SKM-1 (cell line): ENCODE results near the gene CFAP20DC.
"Not testable (repeated sequence)": the region's sequence is repeated elsewhere in the genome, so short reads cannot be mapped to it uniquely, and the experiment has no call there.

ENCODE experiments used
- DNase-seq: peaks from one replicate; lab custom pipeline; 2025; ENCODE audit not compliant: unreplicated experiment; lab: John Stamatoyannopoulos, UW

Gene CFAP20DC

GRCh38 chr3:58806551-58807244 is 243.1 kb downstream of the CFAP20DC start:
- not testable (repeated sequence) for DNase-seq

GRCh38 chr3:58804914-58805313 is 244.9 kb downstream of the CFAP20DC start:
- no peak for DNase-seq

- no peak for DNase-seq
Observed at GRCh38 chr3:58801541-58801940, 248.3 kb downstream of the CFAP20DC start.

GRCh38 chr3:58800940-58801339 is 248.9 kb downstream of the CFAP20DC start:
- DNase-seq: no peak

- DNase-seq: no peak
Observed at GRCh38 chr3:58800032-58800431, 249.8 kb downstream of the CFAP20DC start.

- no peak for DNase-seq
Observed at GRCh38 chr3:58799271-58799670, 250.6 kb downstream of the CFAP20DC start.

- no peak for DNase-seq
Observed at GRCh38 chr3:58798312-58798711, 251.5 kb downstream of the CFAP20DC start.

- DNase-seq: no peak
Observed at GRCh38 chr3:58794750-58795149, 255.1 kb downstream of the CFAP20DC start.

GRCh38 chr3:58793938-58794337 is 255.9 kb downstream of the CFAP20DC start:
- no peak for DNase-seq

- DNase-seq: no peak
Observed at GRCh38 chr3:58792921-58793451, 256.8 kb downstream of the CFAP20DC start.

- DNase-seq: no peak
Observed at GRCh38 chr3:58789385-58789784, 260.4 kb downstream of the CFAP20DC start.

GRCh38 chr3:58784888-58785287 is 264.9 kb downstream of the CFAP20DC start:
- DNase-seq: no peak

- DNase-seq: no peak
Observed at GRCh38 chr3:58784425-58784824, 265.4 kb downstream of the CFAP20DC start.

- DNase-seq: no peak
Observed at GRCh38 chr3:58783845-58784244, 266.0 kb downstream of the CFAP20DC start.

- DNase-seq: no peak
Observed at GRCh38 chr3:58779934-58780333, 269.9 kb downstream of the CFAP20DC start.

GRCh38 chr3:58776231-58776630 is 273.6 kb downstream of the CFAP20DC start:
- no peak for DNase-seq

GRCh38 chr3:58772462-58772861 is 277.4 kb downstream of the CFAP20DC start:
- no peak for DNase-seq

- DNase-seq: no peak
Observed at GRCh38 chr3:58769065-58769464, 280.8 kb downstream of the CFAP20DC start.

GRCh38 chr3:58766587-58767282 is 283.1 kb downstream of the CFAP20DC start:
- no peak for DNase-seq

GRCh38 chr3:58755150-58755549 is 294.7 kb downstream of the CFAP20DC start:
- no peak for DNase-seq

GRCh38 chr3:58754074-58754473 is 295.8 kb downstream of the CFAP20DC start:
- DNase-seq: no peak

- DNase-seq: no peak
Observed at GRCh38 chr3:58751882-58752567, 297.8 kb downstream of the CFAP20DC start.
